Upper lobe of right lung (tissue), 1 donor: ENCODE measurements around the gene MXD1. TPM values are rescaled to one million over a fixed set of nuclear protein-coding genes. Genes with fewer than 3 reads are reported as not detected.
A peak's percentile ranks its signal among the peaks of the same experiment; 100 is the strongest.
"Not testable (repeated sequence)": the region's sequence is repeated elsewhere in the genome, so short reads cannot be mapped to it uniquely, and the experiment has no call there.

ENCODE experiments used
- ATAC-seq: fragments of 200-7000 bp; cut with Tn5 transposase; one replicate; pipeline ENCODE4 v1.9.1; 2020; ENCODE audit warnings: mild to moderate bottlenecking, moderate library complexity
- DNase-seq: peaks from one replicate; pipeline ENCODE4 v3.0.0-alpha.2; 2020
- H3K27ac ChIP-seq: fragments of 200-600 bp; one replicate; pipeline ENCODE4 v1.8.0; 2022
- H3K27me3 ChIP-seq: fragments of 200-600 bp; one replicate; pipeline ENCODE4 v1.8.0; 2022; ENCODE audit warnings: mild to moderate bottlenecking
- H3K36me3 ChIP-seq: fragments of 200-600 bp; one replicate; pipeline ENCODE4 v1.8.0; 2022
- H3K4me1 ChIP-seq: fragments of 200-600 bp; one replicate; pipeline ENCODE4 v1.8.0; 2022
- H3K4me3 ChIP-seq: fragments of 200-600 bp; one replicate; pipeline ENCODE4 v1.8.0; 2022; ENCODE audit warnings: mild to moderate bottlenecking
- H3K9me3 ChIP-seq: fragments of 200-600 bp; one replicate; pipeline ENCODE4 v1.8.0; 2022
- CTCF ChIP-seq: fragments of 200-600 bp; IDR thresholded peaks from one replicate; pipeline ENCODE4 v1.8.0; 2022; ENCODE audit warnings: antibody characterized with exemption
- intact Hi-C: fragments of 100-400 bp; cut with DNase I; formaldehyde crosslinking; loops from one replicate; pipeline ENCODE4 v1.11.0; 2022
- total RNA-seq: library from RNA; stranded (reverse); fragmentation: NEBNext Ultra II Directional; extraction: Animal tissue kit (Norgen Biotek cat#: 25700); gene quantifications from one replicate; pipeline ENCODE4 v1.2.1, GENCODE V29; 2021
- donor health status: DM: no; HTN: yes; CAD: no; lungs with severe emphysema.

Gene MXD1
- total RNA-seq, 1 donor from 2014 or later: 21.3 TPM

GRCh38 chr2:69893684-69894551 is 21.0 kb upstream of the MXD1 start, which contains the start of gene SNRNP27:
SNRNP27 (plus strand) TSS chr2:69893956; CDS start chr2:69893985, 29 bp downstream.
- H3K36me3 ChIP-seq: peaks cover 33% of the 10 kb centered on the region
- H3K27ac ChIP-seq: peak within 1 kb of the TSS; percentile 83
- intact Hi-C loops: no loop called here
- no peak for TF ChIP-seq CTCF
- ATAC-seq: peak; percentile 93
- H3K9me3 ChIP-seq: no peaks in the 10 kb centered on the region
- H3K4me1 ChIP-seq: peaks cover 11% of the 10 kb centered on the region
- peak; percentile 86 for DNase-seq
- H3K27me3 ChIP-seq: no peaks in the 10 kb centered on the region
- H3K4me3 ChIP-seq: peak within 1 kb of the TSS; percentile 77

GRCh38 chr2:69894737-69895136 is 20.2 kb upstream of the MXD1 start:
- intact Hi-C loops, H3K27me3 ChIP-seq, H3K9me3 ChIP-seq, ATAC-seq, DNase-seq, H3K27ac ChIP-seq: not testable (repeated sequence)
- H3K36me3 ChIP-seq: peaks cover 41% of the 10 kb centered on the region
- H3K4me1 ChIP-seq: peaks cover 11% of the 10 kb centered on the region
- H3K4me3 ChIP-seq: peak overlapping the region; percentile 77

- TF ChIP-seq CTCF: no peak
- intact Hi-C loops: no loop called here
- Histone ChIP-seq H3K9me3 (no peaks in the 10 kb centered on the region), H3K4me1 (no peaks in the 10 kb centered on the region), H3K4me3 (no peak overlapping the region), H3K36me3 (peaks cover 82% of the 10 kb centered on the region), H3K27ac (no peak overlapping the region), H3K27me3 (no peaks in the 10 kb centered on the region)
- ATAC-seq (peak; percentile 84), DNase-seq (peak; percentile 74)
Measured at GRCh38 chr2:69902213-69902922, 12.5 kb upstream of the MXD1 start.

- ATAC-seq (peak; percentile 46), DNase-seq (no peak)
- Histone ChIP-seq H3K4me1 (no peaks in the 10 kb centered on the region), H3K27ac (no peak overlapping the region), H3K9me3 (no peaks in the 10 kb centered on the region), H3K36me3 (peaks cover 83% of the 10 kb centered on the region), H3K4me3 (no peak overlapping the region), H3K27me3 (no peaks in the 10 kb centered on the region)
- intact Hi-C loops: no loop called here
- no peak for TF ChIP-seq CTCF
Measured at GRCh38 chr2:69907216-69907615, 7.7 kb upstream of the MXD1 start.

GRCh38 chr2:69911985-69912563 is 2.8 kb upstream of the MXD1 start:
- peak; percentile 64 for TF ChIP-seq CTCF
- Histone ChIP-seq H3K27ac (no peak overlapping the region), H3K27me3 (no peaks in the 10 kb centered on the region), H3K4me3 (no peak overlapping the region), H3K9me3 (no peaks in the 10 kb centered on the region), H3K36me3 (peaks cover 43% of the 10 kb centered on the region), H3K4me1 (peaks cover 4% of the 10 kb centered on the region)
- no peak for DNase-seq
- no peak for ATAC-seq
- intact Hi-C loops: loop anchor here (5.0 to 10.0 kb wide), 2 partner anchors 235 to 393 kb away; partner anchors contain the start of gene FAM136A
